ENCODE data around the gene TNS4. TPM values are rescaled to one million over a fixed set of nuclear protein-coding genes. Genes with fewer than 3 reads are reported as not detected.

TNS4 gene
- total RNA-seq, 1 experiment from 2014 or later = 0.21 TPM

DNA sequence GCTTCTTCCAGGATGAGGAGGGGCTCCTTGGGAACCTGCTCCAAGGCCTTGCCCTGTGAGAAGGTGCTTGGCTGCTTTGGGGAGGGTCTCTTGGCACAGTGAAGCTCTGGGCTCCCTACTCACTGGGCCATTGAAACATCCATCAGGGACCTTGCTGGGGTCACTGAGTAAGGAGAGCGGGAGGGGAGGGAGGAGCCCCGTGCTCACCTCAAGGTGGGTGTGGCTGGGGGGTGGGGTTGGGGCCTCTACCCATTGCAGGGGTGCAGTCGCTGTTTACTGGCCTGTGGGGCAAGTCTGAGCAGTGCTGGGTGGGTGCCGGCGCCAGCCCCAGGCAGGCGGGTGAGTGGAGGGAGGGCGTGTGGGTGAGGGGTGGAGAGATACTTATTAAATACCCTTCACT, 9.9 kb downstream of the TNS4 start:
- DNase-seq = no peak
- H3K27ac Mint-ChIP-seq (ENCODE audit: unreplicated experiment) = no peak overlapping the region
- intact Hi-C loops (cut with micrococcal nuclease; ENCODE audit: unreplicated experiment) = loop anchor here (10.0 kb wide), 1 partner anchor 857 kb away; the partner anchor contains the start of gene STARD3
- H3K36me3 Mint-ChIP-seq (ENCODE audit: insufficient read depth, unreplicated experiment) = no peaks in the 10 kb centered on the region
- H3K4me1 Mint-ChIP-seq (ENCODE audit: low read depth, unreplicated experiment) = peaks cover 18% of the 10 kb centered on the region
- peaks cover 68% of the 10 kb centered on the region for H3K27me3 Mint-ChIP-seq (ENCODE audit: unreplicated experiment)
- CTCF ChIA-PET = interaction anchor here (0.6 to 28.0 kb wide), 18 partner anchors 7 to 734 kb away, joined by 3 to 1658 read pairs (median 6); partner anchors contain the start of genes IGFBP4, TNS4 and TOP2A
- peaks cover 3% of the 10 kb centered on the region for H3K9me3 Mint-ChIP-seq (ENCODE audit: low read depth, unreplicated experiment)
- TF ChIP-seq CTCF (IDR thresholded peaks at IDR 0.05; ENCODE audit: unreplicated experiment) = no peak
- no peak overlapping the region for H3K4me3 Mint-ChIP-seq (ENCODE audit: low read depth, unreplicated experiment)
- BruUV-seq (replicated peaks) = no TSS peak

DNA sequence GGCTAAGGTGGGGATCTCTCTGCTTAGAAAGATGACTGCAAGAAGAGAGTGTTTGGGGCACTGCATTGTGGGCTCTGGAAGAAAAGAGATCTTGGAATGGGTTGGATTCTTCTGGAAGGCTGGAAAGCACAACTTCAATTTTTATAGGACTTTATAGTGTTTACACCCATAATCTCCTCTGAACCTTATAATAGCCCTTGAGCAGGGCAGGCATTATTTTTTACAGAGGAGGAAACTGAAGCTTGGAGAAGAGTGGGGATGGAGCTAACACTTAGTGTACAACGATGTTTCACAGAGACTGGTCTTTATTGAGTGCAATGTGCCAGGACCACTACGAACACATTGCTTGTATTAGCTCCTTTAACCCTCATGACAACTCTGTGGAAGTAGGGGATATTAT, 10.4 kb downstream of the TNS4 start:
- Mint-ChIP-seq H3K27me3 (ENCODE audit: unreplicated experiment) (peaks cover 71% of the 10 kb centered on the region), H3K27ac (ENCODE audit: unreplicated experiment) (no peak overlapping the region), H3K4me3 (ENCODE audit: low read depth, unreplicated experiment) (no peak overlapping the region), H3K4me1 (ENCODE audit: low read depth, unreplicated experiment) (peaks cover 23% of the 10 kb centered on the region), H3K9me3 (ENCODE audit: low read depth, unreplicated experiment) (peaks cover 3% of the 10 kb centered on the region), H3K36me3 (ENCODE audit: insufficient read depth, unreplicated experiment) (no peaks in the 10 kb centered on the region)
- BruUV-seq (replicated peaks) = no TSS peak
- DNase-seq = no peak
- intact Hi-C loops (cut with micrococcal nuclease; ENCODE audit: unreplicated experiment) = loop anchor here (10.0 kb wide), 1 partner anchor 856 kb away; the partner anchor contains the start of gene STARD3
- CTCF ChIA-PET = interaction anchor here (0.6 to 28.0 kb wide), 24 partner anchors 8 to 733 kb away, joined by 3 to 1658 read pairs (median 6); partner anchors contain the start of genes IGFBP4, TNS4 and TOP2A
- no peak for TF ChIP-seq CTCF (IDR thresholded peaks at IDR 0.05; ENCODE audit: unreplicated experiment)

DNA sequence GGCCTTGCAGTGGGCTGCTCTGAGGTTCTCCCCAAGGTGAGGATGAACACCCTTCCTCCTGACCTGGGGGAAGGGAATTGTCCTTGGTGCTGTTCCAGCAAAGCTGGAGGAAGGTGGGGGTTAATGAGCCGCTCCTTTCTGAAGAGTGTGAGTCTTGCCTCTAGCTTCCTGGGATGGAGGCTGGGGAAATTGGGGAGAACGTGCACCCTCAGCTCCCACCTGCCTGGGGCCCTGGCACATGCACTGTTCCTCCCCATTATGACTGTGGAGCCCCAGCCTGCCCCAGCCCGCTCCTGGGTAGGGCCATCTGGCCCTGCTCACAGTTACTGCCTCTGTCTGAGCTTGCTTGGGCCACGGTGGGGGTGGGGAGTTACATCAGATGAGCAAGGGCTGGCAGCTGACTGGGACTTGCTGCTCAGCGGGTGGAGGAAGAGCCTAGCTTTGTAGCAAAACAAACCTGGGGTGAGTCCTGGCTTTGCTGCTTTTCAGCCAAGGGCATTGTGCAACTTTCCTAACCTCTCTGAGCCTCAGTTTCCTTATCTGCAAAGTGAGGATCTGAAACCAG, 11.1 kb downstream of the TNS4 start:
- Mint-ChIP-seq H3K4me3 (ENCODE audit: low read depth, unreplicated experiment) (no peak overlapping the region), H3K27me3 (ENCODE audit: unreplicated experiment) (peaks cover 71% of the 10 kb centered on the region), H3K4me1 (ENCODE audit: low read depth, unreplicated experiment) (peaks cover 30% of the 10 kb centered on the region), H3K9me3 (ENCODE audit: low read depth, unreplicated experiment) (peaks cover 3% of the 10 kb centered on the region), H3K36me3 (ENCODE audit: insufficient read depth, unreplicated experiment) (no peaks in the 10 kb centered on the region), H3K27ac (ENCODE audit: unreplicated experiment) (no peak overlapping the region)
- no peak for DNase-seq
- CTCF ChIA-PET = interaction anchor here (0.5 to 28.0 kb wide), 35 partner anchors 8 to 869 kb away, joined by 3 to 1658 read pairs (median 4); partner anchors contain the start of genes IGFBP4, TNS4 and TOP2A
- TF ChIP-seq CTCF (IDR thresholded peaks at IDR 0.05; ENCODE audit: unreplicated experiment) = no peak
- intact Hi-C loops (cut with micrococcal nuclease; ENCODE audit: unreplicated experiment) = loop anchor here (10.0 kb wide), 1 partner anchor 856 kb away; the partner anchor contains the start of gene STARD3
- BruUV-seq (replicated peaks) = no TSS peak

DNA sequence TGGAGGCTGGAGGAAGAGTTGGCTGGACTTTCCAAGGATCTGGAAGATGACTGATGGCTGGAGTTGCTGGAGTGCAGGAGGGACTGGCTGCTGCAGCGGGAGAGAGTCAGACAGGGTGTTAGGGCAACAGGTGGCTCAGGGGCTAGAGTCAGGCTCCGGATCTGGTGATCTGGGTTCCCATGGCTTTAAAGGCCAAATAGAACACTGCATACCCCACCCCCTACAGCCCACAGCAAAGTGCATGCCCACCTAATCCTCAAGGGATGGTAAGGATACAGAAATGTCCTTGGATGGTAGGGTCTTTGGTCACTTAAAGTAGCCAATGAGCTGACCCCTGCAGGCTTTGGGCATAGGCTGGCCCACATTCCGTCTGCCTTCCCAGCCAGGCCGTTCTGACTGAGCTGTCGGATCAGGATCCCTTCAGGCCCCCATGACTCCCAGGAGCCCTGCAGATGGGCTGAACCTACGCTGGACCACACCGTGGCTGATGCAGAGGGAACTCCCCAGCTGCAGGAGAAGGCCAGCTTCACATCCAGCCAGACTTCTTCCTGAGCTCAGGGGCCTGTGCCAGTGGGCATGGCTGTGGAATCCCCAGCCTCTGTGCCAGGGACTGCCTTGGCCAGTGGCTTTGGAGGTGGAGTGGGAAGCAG, 13.9 kb downstream of the TNS4 start:
- no TSS peak for BruUV-seq (replicated peaks)
- Mint-ChIP-seq H3K4me1 (ENCODE audit: low read depth, unreplicated experiment) (peaks cover 32% of the 10 kb centered on the region), H3K36me3 (ENCODE audit: insufficient read depth, unreplicated experiment) (no peaks in the 10 kb centered on the region), H3K9me3 (ENCODE audit: low read depth, unreplicated experiment) (no peaks in the 10 kb centered on the region), H3K4me3 (ENCODE audit: low read depth, unreplicated experiment) (no peak overlapping the region), H3K27ac (ENCODE audit: unreplicated experiment) (no peak overlapping the region), H3K27me3 (ENCODE audit: unreplicated experiment) (peaks cover 90% of the 10 kb centered on the region)
- intact Hi-C loops (cut with micrococcal nuclease; ENCODE audit: unreplicated experiment) = no loop called here
- no peak for TF ChIP-seq CTCF (IDR thresholded peaks at IDR 0.05; ENCODE audit: unreplicated experiment)
- CTCF ChIA-PET = interaction anchor here (0.7 to 53.1 kb wide), 16 partner anchors 11 to 812 kb away, joined by 3 to 4142 read pairs (median 4); partner anchors contain the start of genes CCR7, IGFBP4, PSMD3 and TNS4
- no peak for DNase-seq
